Measurements from ENCODE around the gene BPIFB6.
"Not testable (repeated sequence)": the region's sequence is repeated elsewhere in the genome, so short reads cannot be mapped to it uniquely, and the experiment has no call there.

The BPIFB6 gene

GRCh38 chr20:33027769-33028751, 3.4 kb upstream of the BPIFB6 start:
- no peak for DNase-seq

GRCh38 chr20:33028875-33029274, 2.6 kb upstream of the BPIFB6 start:
- no peak for DNase-seq

GRCh38 chr20:33030076-33030475, 1.4 kb upstream of the BPIFB6 start:
- no peak for DNase-seq

GRCh38 chr20:33030569-33030968, 879 bp upstream of the BPIFB6 start:
- DNase-seq: no peak

- DNase-seq: no peak
Measured at GRCh38 chr20:33032555-33032954, 1.1 kb downstream of the BPIFB6 start.

GRCh38 chr20:33033381-33033780, 1.9 kb downstream of the BPIFB6 start:
- DNase-seq: no peak

GRCh38 chr20:33034115-33034514, 2.7 kb downstream of the BPIFB6 start:
- DNase-seq: no peak

- no peak for DNase-seq
Measured at GRCh38 chr20:33034901-33035492, 3.5 kb downstream of the BPIFB6 start.

- no peak for DNase-seq
Measured at GRCh38 chr20:33037456-33037855, 6.0 kb downstream of the BPIFB6 start.

GRCh38 chr20:33038243-33038642, 6.8 kb downstream of the BPIFB6 start:
- no peak for DNase-seq

GRCh38 chr20:33042430-33042829, 11.0 kb downstream of the BPIFB6 start:
- no peak for DNase-seq

GRCh38 chr20:33042983-33043730, 11.7 kb downstream of the BPIFB6 start:
- DNase-seq: no peak

GRCh38 chr20:33043731-33044181, 12.3 kb downstream of the BPIFB6 start:
- DNase-seq: no peak

- DNase-seq: not testable (repeated sequence)
Measured at GRCh38 chr20:33045129-33045721, 13.8 kb downstream of the BPIFB6 start.

- no peak for DNase-seq
Measured at GRCh38 chr20:33046412-33046811, 15.0 kb downstream of the BPIFB6 start.

GRCh38 chr20:33051333-33051732, 19.9 kb downstream of the BPIFB6 start:
- no peak for DNase-seq

- no peak for DNase-seq
Measured at GRCh38 chr20:33053291-33054106, 22.1 kb downstream of the BPIFB6 start, which contains the start of gene BPIFB3. Gene BPIFB3 (plus strand): TSS chr20:33053903. CDS start chr20:33055436, 1,533 bp downstream.

GRCh38 chr20:33054381-33054780, 22.9 kb downstream of the BPIFB6 start:
- no peak for DNase-seq

GRCh38 chr20:33054791-33055190, 23.3 kb downstream of the BPIFB6 start:
- peak in 1 of 56 donors; percentile 2 for DNase-seq

GRCh38 chr20:33059136-33059535, 27.7 kb downstream of the BPIFB6 start:
- DNase-seq: no peak

All from nucleus accumbens (tissue), 56 donors.